HG03439 (cell line): ENCODE measurements around the gene VARS2.
"Not testable (repeated sequence)": the region's sequence is repeated elsewhere in the genome, so short reads cannot be mapped to it uniquely, and the experiment has no call there.

Experiments used
- ATAC-seq: cut with Tn5 transposase; IDR thresholded peaks from one replicate; pipeline ENCODE4 v1.9.1; 2021; ENCODE audit warnings: mild to moderate bottlenecking, moderate library complexity; ENCODE audit not compliant: unreplicated experiment

The VARS2 gene

GRCh38 chr6:30898750-30899360 lies 15.2 kb upstream of the VARS2 start:
- ATAC-seq: no peak

- ATAC-seq: no peak
Observed at GRCh38 chr6:30900863-30901417, 13.1 kb upstream of the VARS2 start.

GRCh38 chr6:30901436-30901835 lies 12.6 kb upstream of the VARS2 start:
- no peak for ATAC-seq

- ATAC-seq: not testable (repeated sequence)
Observed at GRCh38 chr6:30902196-30902595, 11.8 kb upstream of the VARS2 start.

- ATAC-seq: no peak
Observed at GRCh38 chr6:30902709-30903108, 11.3 kb upstream of the VARS2 start.

GRCh38 chr6:30903236-30903635 lies 10.8 kb upstream of the VARS2 start:
- ATAC-seq: no peak

GRCh38 chr6:30907290-30907757 lies 6.7 kb upstream of the VARS2 start:
- ATAC-seq: not testable (repeated sequence)

- peak; percentile 96 for ATAC-seq
Observed at GRCh38 chr6:30907758-30908591, 6.1 kb upstream of the VARS2 start, which contains the start of gene GTF2H4. GTF2H4 (plus strand) TSS chr6:30908207.

GRCh38 chr6:30908700-30909099 lies 5.3 kb upstream of the VARS2 start:
- ATAC-seq: no peak

- not testable (repeated sequence) for ATAC-seq
Observed at GRCh38 chr6:30910473-30910872, 3.6 kb upstream of the VARS2 start.

GRCh38 chr6:30912746-30913520 lies 1.1 kb upstream of the VARS2 start:
- no peak for ATAC-seq

- ATAC-seq: peak; percentile 3
Observed at GRCh38 chr6:30913721-30914075, 340 bp upstream of the VARS2 start.

- no peak for ATAC-seq
Observed at GRCh38 chr6:30914854-30915590, 984 bp downstream of the VARS2 start.

- no peak for ATAC-seq
Observed at GRCh38 chr6:30915591-30915946, 1.5 kb downstream of the VARS2 start.

- ATAC-seq: no peak
Observed at GRCh38 chr6:30917041-30917440, 3.0 kb downstream of the VARS2 start.

- no peak for ATAC-seq
Observed at GRCh38 chr6:30917487-30917886, 3.4 kb downstream of the VARS2 start.

GRCh38 chr6:30918670-30919069 lies 4.6 kb downstream of the VARS2 start:
- no peak for ATAC-seq

GRCh38 chr6:30922447-30922852 lies 8.4 kb downstream of the VARS2 start:
- ATAC-seq: no peak

GRCh38 chr6:30924040-30924627 lies 10.1 kb downstream of the VARS2 start:
- ATAC-seq: not testable (repeated sequence)

GRCh38 chr6:30926644-30927043 lies 12.6 kb downstream of the VARS2 start:
- ATAC-seq: no peak
